K562 (cell line): ENCODE results near the gene THUMPD1. TPM values are rescaled to one million over a fixed set of nuclear protein-coding genes. Genes with fewer than 3 reads are reported as not detected.
A peak's percentile ranks its signal among the peaks of the same experiment; 100 is the strongest.

Source experiments
- HDAC8 ChIP-seq: fragments of 450-650 bp; IDR thresholded peaks from 2 replicates; pipeline ENCODE4 v1.6.1; 2016; ENCODE audit warnings: mild to moderate bottlenecking, missing genetic modification characterization, moderate library complexity, missing compliant biosample characterization
- HNRNPH1 ChIP-seq: fragments of 200-400 bp; formaldehyde crosslinking; optimal IDR thresholded peaks from 2 replicates; pipeline ENCODE3; 2017; ENCODE audit warnings: low read depth, mild to moderate bottlenecking, low read length, moderate library complexity
- JUN ChIP-seq, 2 experiments: sonication (generic) in 1 of 2; formaldehyde crosslinking in 1 of 2; IDR thresholded peaks; 2 replicates each; pipeline versions ENCODE4 v1.6.1 to v1.8.0; 2012 to 2022; ENCODE audit warnings: borderline replicate concordance in 2 of 2, mild to moderate bottlenecking in 2 of 2, improper control_type of control experiment in 1 of 2, low read depth in 1 of 2, low read length in 1 of 2, missing genetic modification reagents in 1 of 2
- KLF6 ChIP-seq: fragments of 250-450 bp; sonication (Bioruptor Pico); IDR thresholded peaks from 2 replicates; pipeline ENCODE4 v1.4.0; 2020; ENCODE audit warnings: mild to moderate bottlenecking, moderate library complexity, borderline replicate concordance
- NCOA6 ChIP-seq: fragments of 450-650 bp; IDR thresholded peaks from 2 replicates; pipeline ENCODE4 v1.6.1; 2017; ENCODE audit warnings: mild to moderate bottlenecking
- PHTF2 ChIP-seq: fragments of 250-450 bp; sonication (Bioruptor Pico); IDR thresholded peaks from 2 replicates; pipeline ENCODE4 v1.5.0; 2021; ENCODE audit warnings: mild to moderate bottlenecking
- SIRT6 ChIP-seq: IDR thresholded peaks from one replicate; pipeline ENCODE4 v1.6.1; 2012; ENCODE audit warnings: low read depth, mild to moderate bottlenecking, control low read depth, inconsistent platforms, low read length, moderate library complexity
- TEAD4 ChIP-seq, 2 experiments: sonication (generic) in 1 of 2; formaldehyde crosslinking in 1 of 2; IDR thresholded peaks; 2 replicates each; pipeline versions ENCODE4 v1.6.1 to v1.8.0; 2012 to 2022; ENCODE audit warnings: borderline replicate concordance in 1 of 2, inconsistent platforms in 1 of 2, low read length in 1 of 2, mild to moderate bottlenecking in 1 of 2, missing genetic modification reagents in 1 of 2
- ZNF224 ChIP-seq: sonication (generic); formaldehyde crosslinking; IDR thresholded peaks from 2 replicates; pipeline ENCODE4 v1.8.0; 2022; ENCODE audit warnings: mild to moderate bottlenecking, missing genetic modification reagents
- polyA plus RNA-seq, 8 experiments: library from polyadenylated mRNA; depleted of rRNA in 4 of 8; stranded (reverse) in 5 of 8; unstranded in 3 of 8; fragments of >200 nt; fragmentation: Nextera tagmentation in 2 of 8; fragmentation: Illumina TruSeq in 1 of 8; extraction: Ambion mirVana in 2 of 8; extraction: Trizol in 1 of 8; gene quantifications; 2 replicates each; pipeline versions ENCODE4 v1.2.1 to v1.2.3, GENCODE V29; 2011 to 2014; ENCODE audit warnings: inconsistent platforms in 1 of 8, missing spikeins in 1 of 8
- total RNA-seq, 7 experiments: library from RNA; depleted of rRNA in 6 of 7; stranded (reverse); fragments of >200 nt in 6 of 7; fragmentation: Illumina TruSeq in 2 of 7; extraction: Trizol in 2 of 7; gene quantifications; 2 replicates each; pipeline versions ENCODE4 v1.2.1 to v1.2.3, GENCODE V29; 2011 to 2021; ENCODE audit warnings: low replicate concordance in 1 of 7
- TF ChIP-seq, protein P1 (sequence below): sonication (generic); formaldehyde crosslinking; IDR thresholded peaks from 2 replicates; pipeline ENCODE4 v1.8.0; 2022; ENCODE audit warnings: mild to moderate bottlenecking, missing genetic modification reagents
- TF ChIP-seq, protein P2 (sequence below): sonication (generic); formaldehyde crosslinking; IDR thresholded peaks from 2 replicates; pipeline ENCODE4 v1.8.0; 2022; ENCODE audit warnings: missing genetic modification reagents, mild to moderate bottlenecking, borderline replicate concordance
- TF ChIP-seq, protein P3 (sequence below): fragments of 450-650 bp; formaldehyde crosslinking; IDR thresholded peaks from 2 replicates; pipeline ENCODE4 v1.4.0; 2022; ENCODE audit warnings: missing genetic modification characterization
- TF ChIP-seq, protein P4 (sequence below), 2 experiments: IDR thresholded peaks; 2 replicates each; pipeline ENCODE4 v1.6.1; 2012; ENCODE audit warnings: improper control_type of control experiment in 2 of 2, low read depth in 2 of 2, low read length in 2 of 2, borderline replicate concordance in 1 of 2

THUMPD1 gene
- total and polyA plus RNA-seq, 9 of the 15 experiments (the other 6 are each of a cell fraction or from before 2014, with no cell fraction given) = 37.8 to 101 (median 56.8) TPM

DNA sequence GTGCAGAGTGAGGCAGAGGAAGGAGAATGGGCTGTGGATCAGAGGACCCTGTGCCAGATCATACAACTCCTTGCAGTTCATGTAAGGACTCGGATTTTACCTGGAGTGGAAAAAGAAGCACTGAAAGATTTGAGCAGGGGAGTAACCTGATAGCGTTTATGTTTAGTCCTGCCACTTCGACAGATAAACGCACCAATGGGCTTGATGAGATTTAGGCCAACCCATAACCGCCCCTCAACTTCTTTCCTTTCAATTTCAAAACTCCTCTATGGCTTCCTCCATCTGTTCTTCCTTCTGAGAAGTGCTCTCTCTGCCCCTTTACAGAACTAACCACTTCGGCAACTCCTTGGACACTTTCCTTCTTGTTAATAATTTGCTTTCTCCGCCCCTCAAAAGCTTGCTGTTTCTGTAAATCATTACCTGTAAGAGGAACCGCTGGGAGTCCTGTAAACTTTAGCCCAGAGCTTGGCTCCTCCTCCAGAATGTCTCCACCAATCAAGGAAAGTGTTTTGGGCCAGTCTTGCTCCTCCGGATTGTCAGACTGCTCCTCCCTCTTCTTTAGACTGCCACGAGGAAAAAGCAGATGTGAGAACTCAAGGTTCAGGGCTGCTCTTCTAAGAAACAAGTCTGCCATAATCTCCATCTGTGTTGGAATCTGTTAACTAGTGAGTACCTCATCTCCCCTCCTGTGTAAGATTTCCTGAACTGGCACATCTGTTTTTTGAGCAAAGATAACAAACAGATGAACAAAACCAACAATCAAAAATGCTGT lies 22.0 kb upstream of the THUMPD1 start, which contains the start of gene ACSM3 (continued):
- TF ChIP-seq, protein P1, sequence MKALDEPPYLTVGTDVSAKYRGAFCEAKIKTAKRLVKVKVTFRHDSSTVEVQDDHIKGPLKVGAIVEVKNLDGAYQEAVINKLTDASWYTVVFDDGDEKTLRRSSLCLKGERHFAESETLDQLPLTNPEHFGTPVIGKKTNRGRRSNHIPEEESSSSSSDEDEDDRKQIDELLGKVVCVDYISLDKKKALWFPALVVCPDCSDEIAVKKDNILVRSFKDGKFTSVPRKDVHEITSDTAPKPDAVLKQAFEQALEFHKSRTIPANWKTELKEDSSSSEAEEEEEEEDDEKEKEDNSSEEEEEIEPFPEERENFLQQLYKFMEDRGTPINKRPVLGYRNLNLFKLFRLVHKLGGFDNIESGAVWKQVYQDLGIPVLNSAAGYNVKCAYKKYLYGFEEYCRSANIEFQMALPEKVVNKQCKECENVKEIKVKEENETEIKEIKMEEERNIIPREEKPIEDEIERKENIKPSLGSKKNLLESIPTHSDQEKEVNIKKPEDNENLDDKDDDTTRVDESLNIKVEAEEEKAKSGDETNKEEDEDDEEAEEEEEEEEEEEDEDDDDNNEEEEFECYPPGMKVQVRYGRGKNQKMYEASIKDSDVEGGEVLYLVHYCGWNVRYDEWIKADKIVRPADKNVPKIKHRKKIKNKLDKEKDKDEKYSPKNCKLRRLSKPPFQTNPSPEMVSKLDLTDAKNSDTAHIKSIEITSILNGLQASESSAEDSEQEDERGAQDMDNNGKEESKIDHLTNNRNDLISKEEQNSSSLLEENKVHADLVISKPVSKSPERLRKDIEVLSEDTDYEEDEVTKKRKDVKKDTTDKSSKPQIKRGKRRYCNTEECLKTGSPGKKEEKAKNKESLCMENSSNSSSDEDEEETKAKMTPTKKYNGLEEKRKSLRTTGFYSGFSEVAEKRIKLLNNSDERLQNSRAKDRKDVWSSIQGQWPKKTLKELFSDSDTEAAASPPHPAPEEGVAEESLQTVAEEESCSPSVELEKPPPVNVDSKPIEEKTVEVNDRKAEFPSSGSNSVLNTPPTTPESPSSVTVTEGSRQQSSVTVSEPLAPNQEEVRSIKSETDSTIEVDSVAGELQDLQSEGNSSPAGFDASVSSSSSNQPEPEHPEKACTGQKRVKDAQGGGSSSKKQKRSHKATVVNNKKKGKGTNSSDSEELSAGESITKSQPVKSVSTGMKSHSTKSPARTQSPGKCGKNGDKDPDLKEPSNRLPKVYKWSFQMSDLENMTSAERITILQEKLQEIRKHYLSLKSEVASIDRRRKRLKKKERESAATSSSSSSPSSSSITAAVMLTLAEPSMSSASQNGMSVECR (CRISPR knock-in tag) = no peak
- no peak for TF ChIP-seq NCOA6
- TF ChIP-seq HDAC8 (tag) = no peak
- TF ChIP-seq, protein P2, sequence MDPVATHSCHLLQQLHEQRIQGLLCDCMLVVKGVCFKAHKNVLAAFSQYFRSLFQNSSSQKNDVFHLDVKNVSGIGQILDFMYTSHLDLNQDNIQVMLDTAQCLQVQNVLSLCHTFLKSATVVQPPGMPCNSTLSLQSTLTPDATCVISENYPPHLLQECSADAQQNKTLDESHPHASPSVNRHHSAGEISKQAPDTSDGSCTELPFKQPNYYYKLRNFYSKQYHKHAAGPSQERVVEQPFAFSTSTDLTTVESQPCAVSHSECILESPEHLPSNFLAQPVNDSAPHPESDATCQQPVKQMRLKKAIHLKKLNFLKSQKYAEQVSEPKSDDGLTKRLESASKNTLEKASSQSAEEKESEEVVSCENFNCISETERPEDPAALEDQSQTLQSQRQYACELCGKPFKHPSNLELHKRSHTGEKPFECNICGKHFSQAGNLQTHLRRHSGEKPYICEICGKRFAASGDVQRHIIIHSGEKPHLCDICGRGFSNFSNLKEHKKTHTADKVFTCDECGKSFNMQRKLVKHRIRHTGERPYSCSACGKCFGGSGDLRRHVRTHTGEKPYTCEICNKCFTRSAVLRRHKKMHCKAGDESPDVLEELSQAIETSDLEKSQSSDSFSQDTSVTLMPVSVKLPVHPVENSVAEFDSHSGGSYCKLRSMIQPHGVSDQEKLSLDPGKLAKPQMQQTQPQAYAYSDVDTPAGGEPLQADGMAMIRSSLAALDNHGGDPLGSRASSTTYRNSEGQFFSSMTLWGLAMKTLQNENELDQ (CRISPR knock-in tag) = no peak
- peak; percentile 32; the same call in 1 of the 2 replicates for TF ChIP-seq KLF6 (CRISPR knock-in tag)
- TF ChIP-seq SIRT6 = no peak
- peak; percentile 10; the same call in 1 of the 2 replicates for TF ChIP-seq JUN (IDR thresholded peaks at IDR 0.05; ENCODE audit: borderline replicate concordance, low read depth, low read length)
- TF ChIP-seq JUN (CRISPR knock-in tag; IDR thresholded peaks at IDR 0.05; ENCODE audit: borderline replicate concordance) = no peak
- TF ChIP-seq PHTF2 (CRISPR knock-in tag) = no peak
- no peak for TF ChIP-seq HNRNPH1
- TF ChIP-seq ZNF224 (CRISPR knock-in tag) = no peak
- TF ChIP-seq, protein P3, sequence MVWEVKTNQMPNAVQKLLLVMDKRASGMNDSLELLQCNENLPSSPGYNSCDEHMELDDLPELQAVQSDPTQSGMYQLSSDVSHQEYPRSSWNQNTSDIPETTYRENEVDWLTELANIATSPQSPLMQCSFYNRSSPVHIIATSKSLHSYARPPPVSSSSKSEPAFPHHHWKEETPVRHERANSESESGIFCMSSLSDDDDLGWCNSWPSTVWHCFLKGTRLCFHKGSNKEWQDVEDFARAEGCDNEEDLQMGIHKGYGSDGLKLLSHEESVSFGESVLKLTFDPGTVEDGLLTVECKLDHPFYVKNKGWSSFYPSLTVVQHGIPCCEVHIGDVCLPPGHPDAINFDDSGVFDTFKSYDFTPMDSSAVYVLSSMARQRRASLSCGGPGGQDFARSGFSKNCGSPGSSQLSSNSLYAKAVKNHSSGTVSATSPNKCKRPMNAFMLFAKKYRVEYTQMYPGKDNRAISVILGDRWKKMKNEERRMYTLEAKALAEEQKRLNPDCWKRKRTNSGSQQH (CRISPR knock-in tag) = 0 out of 2 replicates have a peak, but pooled peaks have one; percentile 35
- TF ChIP-seq, protein P4, sequence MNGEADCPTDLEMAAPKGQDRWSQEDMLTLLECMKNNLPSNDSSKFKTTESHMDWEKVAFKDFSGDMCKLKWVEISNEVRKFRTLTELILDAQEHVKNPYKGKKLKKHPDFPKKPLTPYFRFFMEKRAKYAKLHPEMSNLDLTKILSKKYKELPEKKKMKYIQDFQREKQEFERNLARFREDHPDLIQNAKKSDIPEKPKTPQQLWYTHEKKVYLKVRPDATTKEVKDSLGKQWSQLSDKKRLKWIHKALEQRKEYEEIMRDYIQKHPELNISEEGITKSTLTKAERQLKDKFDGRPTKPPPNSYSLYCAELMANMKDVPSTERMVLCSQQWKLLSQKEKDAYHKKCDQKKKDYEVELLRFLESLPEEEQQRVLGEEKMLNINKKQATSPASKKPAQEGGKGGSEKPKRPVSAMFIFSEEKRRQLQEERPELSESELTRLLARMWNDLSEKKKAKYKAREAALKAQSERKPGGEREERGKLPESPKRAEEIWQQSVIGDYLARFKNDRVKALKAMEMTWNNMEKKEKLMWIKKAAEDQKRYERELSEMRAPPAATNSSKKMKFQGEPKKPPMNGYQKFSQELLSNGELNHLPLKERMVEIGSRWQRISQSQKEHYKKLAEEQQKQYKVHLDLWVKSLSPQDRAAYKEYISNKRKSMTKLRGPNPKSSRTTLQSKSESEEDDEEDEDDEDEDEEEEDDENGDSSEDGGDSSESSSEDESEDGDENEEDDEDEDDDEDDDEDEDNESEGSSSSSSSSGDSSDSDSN (IDR thresholded peaks at IDR 0.05; ENCODE audit: borderline replicate concordance in 1 of 2, low read depth in 2 of 2, low read length in 2 of 2) = no peak
- TF ChIP-seq TEAD4 (IDR thresholded peaks at IDR 0.05; ENCODE audit: low read length) = peak; percentile 56; the same call in 1 of the 2 replicates
- no peak for TF ChIP-seq TEAD4 (CRISPR knock-in tag; IDR thresholded peaks at IDR 0.05; ENCODE audit: borderline replicate concordance)
